GM21528 (cell line): Measurements from ENCODE around the gene TTLL4.

Experiments used
- ATAC-seq: cut with Tn5 transposase; IDR thresholded peaks from one replicate; pipeline ENCODE4 v1.9.1; 2021; ENCODE audit warnings: mild to moderate bottlenecking, moderate library complexity; ENCODE audit not compliant: unreplicated experiment, low FRiP score

Gene TTLL4

DNA sequence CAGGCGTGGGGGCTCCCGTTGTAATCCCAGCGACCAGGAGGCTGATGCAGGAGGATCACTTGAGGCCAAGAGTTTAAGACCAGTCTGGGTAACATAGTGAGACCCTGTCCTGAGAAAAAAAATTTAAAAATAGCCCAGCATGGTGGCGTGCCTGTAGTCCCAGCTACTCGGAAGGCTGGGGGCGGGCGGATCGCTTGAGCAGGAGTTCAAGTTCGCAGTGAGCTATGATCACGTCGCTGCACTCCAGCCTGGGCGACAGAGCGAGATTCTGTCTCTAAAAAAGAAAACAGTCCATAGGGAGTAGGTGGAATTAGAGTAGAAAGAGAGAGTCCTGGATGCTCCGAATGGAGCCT is 325 bp upstream of the TTLL4 start:
- no peak for ATAC-seq

DNA sequence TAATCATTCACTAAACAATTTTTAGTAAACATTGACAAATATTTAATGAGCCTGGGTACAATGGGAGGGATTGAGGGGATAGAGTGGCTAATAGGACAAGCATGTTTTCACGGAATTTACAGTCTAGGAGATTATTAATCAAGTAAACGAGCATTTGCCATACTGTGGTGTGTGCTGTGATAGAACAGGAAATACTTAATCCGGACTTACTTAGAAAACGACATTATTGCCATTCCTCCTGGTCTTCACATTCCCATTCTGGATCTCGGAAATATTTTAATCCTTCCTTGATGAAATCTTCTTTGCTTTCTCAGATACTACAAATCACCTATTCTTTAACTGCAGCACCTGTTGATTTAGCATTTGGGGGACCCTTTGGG is 905 bp downstream of the TTLL4 start:
- ATAC-seq: no peak

DNA sequence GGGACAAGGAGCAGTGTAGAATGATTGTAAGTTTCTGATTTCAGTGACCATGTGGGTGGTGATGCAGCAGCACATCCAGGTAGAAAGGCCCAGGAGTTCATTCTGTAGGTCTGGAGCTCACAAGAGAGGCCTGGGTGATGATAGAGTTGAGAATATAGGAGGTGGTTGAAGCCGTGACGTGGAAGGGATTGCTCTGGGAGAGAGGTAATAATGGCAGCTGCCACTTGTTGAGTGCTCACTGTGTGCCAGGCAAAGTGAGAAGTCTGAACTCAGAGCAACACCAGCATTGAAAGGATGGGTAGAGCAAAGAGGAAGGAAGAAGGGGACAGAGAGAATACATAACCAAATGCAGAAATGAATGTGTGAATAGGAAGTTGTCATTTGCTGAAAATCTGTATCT is 3.3 kb downstream of the TTLL4 start:
- ATAC-seq: no peak

DNA sequence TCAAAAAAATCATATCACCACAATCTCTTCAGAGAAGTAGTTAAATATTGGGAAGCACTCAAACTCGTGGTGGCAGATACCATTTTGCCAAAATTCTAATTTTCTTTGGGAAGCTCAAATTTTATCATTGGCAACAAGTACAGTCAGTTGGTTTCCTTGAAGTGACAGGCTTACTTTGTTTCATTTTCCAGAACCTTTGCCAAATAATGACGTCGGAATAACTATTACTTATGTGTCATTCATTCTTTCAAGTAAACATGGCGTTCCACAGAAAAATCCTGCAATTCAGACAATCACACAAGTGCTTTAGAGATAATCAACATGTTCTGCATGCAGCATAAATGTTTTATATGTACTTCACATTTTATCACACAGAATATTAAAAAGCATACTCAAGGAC is 5.4 kb downstream of the TTLL4 start:
- no peak for ATAC-seq

DNA sequence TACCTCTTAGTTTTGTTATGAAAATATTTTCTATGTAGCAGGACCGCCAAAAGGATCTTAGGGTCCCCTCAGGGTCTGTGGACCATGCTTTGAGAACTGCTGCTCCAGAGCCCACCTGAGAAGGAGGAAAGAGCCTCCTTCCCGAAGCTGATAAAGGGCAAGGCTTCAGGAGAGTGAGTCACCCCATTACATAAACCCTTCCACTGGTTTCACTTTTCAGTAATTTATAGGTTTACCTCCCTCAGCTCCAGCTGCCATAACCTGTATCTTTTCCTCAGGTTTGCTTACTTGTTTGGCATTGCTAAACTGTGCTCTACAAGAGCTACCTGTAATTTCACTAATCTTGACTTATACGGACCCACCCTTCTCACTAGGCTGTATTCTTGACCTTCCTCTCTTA is 6.6 kb downstream of the TTLL4 start:
- no peak for ATAC-seq

DNA sequence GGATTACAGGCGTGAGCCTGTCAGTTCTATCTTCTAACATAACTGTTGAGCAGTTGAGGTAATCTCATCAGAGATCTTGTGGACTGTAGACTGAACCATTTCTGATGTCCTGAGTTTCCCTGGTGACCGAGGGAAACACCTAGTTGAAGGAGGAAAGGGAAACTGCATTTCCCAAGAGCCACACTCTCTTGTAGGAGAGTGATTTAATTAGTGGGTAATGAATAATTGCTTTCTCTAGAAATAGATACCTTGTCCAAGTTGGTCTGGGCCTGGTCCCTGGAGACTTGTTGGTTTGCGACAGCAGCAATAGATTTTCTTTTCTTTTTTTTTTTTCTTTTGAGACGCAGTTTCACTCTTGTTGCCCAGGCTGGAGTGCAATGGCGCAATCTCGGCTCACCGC is 7.4 kb downstream of the TTLL4 start:
- ATAC-seq: no peak

DNA sequence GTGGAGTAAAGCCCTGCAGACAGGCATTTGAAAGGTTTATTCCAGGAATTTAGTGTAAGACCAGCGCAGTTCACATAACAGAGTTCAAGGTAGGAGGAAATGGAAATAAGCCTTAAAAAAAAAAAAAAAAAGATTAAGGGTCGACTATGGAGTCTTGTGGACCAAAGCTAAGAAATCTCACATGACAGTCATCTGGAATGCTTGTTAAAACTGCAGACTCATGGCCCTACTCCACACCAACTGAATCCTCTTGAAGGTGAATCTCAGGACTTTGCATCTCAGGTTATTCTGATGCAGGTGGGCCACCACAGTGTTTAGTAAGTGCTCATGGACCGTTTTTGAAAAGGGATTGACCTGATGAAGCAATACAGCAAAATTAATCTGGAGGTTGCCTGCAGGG is 8.8 kb downstream of the TTLL4 start:
- ATAC-seq: no peak

DNA sequence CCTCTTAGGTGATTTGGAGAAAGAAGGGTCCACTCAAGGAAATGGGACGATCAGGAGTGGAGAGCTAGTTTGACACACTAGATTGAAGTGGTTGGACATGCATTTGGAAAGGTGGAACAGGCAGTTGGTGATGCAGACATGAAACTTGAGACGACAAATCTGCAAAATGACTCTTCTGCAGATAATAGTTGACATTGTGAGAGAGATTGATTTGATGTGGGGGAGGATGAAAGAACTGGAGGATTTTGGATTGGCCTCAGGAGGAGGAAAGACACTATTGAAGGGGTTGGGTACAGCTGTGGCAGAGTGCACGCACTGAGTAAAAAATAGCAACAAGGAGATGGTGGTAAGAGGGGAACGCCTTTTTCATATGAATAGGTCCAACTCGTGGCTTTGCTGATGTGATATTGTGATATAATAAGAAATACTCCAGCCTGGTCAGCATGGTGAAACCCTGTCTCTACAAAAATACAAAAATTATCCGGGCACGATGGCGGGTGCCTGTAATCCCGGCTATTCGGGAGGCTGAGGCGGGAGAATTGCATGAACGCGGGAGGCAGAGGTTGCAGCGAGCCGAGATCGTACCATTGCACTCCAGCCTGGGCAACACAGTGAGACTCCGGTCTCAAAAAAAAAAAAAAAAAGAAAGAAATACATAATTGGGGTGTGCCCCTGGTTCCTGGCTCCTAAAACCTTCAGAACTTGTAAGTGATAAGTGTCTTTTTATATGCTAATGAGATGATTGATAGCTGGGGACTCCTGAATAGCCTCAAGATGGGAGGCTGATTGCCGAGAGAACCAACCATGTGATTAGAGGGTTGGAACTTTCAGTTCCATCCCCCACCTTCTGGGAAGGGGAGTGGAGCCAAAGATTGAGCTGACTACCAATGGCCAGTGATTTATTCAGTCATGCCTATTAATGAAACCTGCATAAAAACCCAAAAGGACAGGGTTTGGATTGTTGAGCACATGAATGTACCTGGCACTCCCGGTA is 9.7 kb downstream of the TTLL4 start:
- no peak for ATAC-seq

DNA sequence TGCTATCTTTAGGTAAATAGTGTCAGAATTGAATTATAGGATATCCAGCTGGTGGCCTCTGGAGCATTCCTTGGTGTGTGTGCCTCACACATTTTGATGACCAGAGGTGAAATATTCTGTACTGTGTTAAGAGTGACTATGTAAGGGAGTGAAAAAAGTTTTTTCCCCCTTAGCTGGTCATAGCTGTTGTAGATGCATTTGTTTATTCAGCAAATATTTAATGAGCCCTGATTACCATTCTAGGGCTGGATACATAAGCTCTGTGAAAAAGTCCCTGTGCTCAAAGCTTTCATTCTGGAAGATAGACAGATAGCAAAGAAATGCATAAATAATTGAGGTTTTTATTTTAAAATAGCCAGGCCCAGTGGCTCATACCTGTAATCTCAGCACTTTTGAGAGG is 10.9 kb downstream of the TTLL4 start:
- ATAC-seq: no peak

DNA sequence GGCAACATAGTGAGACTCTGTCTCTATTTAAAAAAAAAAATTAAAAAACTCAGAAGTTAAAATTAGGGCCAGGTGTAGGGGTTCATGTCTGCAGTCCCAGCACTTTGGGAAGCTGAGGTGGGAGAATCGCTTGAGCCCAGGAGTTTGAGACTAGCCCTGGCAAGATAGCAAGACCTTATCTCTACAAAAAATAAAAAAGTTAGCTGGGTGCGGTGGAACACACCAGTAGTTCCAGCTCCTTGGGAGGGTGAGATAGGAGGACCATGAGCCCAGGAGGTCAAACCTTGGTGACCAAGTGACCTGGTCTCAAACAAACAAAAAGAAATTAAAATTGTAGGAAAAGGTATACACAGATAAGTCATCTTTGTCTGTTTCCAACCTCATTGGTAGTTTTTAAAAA is 11.3 kb downstream of the TTLL4 start:
- ATAC-seq: no peak

DNA sequence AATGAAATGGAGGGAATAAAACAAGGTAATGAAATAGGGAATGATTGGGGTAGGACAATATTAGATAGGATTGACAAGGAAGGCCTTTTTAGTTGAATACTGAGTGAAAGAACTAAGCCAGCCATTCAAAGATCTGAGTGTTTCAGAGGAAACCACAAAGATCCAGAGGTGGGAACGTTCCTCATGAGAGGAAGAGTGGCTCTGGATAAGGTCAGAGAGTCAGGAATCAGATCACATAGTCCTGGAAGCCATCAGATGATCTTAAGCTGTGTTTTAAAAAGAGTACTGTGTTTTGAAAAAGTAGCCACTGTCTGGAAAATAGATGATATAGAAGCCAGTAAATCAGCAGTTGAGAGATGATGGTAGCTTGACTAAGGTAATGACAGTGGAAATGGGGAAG is 11.8 kb downstream of the TTLL4 start:
- no peak for ATAC-seq

DNA sequence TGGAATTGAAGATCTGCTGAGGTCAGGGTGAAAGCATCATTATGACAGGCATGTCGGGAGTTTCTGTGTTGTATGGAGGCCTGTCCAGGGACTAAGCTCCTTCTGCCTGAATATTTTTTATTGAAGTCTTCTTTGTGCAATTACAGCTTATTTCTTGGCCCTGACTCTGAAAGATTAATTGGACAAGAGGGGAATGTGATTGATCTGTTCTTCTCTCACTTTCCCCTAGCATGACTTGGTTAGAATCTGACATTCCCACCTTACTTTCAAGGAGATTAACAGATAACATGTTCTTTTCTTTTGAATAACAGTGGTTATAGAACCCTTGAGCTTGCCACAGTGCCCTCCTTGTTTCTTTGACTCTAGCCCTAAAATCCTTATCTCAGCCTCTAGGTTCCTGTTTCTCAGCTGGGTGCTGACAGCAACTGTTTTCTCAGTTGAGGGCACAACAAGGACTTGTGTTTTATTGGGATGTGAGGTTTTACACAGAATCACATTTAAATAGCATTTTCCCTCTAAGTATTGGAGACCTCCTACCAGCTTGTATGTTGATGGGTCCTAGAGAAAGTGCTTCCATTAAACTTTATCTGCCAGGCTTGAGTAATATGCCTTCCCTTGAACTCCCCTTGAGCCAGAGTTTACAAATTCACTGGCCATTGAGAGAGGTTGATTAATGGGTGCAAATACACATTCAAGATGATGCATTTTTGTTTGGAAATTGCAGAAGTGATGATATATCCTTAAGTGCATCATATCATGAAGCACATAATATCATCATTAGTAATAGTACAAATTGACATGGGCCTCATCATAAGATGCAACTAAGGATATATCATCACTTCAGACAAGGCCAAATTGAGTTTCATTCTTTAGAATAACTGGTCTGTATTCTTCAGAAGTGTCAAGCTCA is 12.5 kb downstream of the TTLL4 start:
- no peak for ATAC-seq

DNA sequence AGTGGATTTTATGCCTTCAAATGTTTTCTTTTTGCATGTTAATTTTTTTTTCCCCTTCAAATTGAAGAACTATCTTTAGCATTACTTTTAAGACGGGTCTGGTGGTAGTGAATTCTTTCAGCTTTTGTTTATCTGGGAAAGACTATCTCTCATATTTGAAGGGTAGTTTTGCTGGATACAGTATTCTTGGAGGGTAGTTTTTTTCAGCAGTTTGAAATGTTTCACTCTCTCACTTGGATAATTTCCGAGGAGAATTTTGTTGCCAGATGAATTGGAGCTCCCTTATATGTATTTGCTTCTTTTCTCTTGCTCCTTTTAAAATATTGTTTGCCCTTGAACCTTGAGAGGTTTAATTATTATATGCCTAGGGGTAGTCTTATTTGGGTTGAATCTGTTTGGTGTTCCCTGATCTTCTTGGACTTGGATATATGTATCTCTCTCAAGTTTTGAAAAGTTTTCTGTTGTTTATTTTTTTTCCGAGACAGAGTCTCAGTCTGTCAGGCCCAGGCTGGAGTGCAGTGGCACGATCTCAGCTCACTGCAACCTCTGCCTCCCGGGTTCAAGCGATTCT is 15.5 kb downstream of the TTLL4 start:
- ATAC-seq: no peak

DNA sequence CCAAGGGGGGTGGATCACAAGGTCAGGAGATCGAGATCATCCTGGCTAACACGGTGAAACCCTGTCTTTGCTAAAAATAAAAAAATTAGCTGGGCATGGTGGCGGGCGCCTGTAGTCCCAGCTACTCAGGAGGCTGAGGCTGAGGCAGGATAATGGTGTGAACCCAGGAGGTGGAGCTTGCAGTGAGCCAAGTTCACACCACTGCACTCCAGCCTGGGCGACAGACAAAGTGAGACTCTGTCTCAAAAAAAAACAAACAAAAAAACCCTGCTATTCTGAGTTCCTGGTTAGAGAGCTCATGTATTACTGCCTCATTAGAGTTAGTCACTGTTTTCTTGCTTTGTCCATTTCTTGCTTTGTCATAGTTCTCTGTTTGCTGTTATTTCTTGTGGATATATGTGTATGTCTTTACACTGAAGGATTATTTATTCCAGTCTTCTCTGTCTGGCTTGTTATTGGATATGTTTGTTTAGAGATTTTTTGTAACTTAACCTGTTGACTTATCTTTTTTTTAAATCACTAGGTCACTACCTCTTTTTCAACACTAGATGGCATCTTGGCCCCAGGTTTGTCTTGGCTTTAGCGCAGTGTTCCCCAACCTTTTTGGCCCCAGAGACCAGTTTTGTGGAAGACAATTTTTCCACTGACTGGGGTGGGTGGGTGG is 17.0 kb downstream of the TTLL4 start:
- ATAC-seq: no peak

DNA sequence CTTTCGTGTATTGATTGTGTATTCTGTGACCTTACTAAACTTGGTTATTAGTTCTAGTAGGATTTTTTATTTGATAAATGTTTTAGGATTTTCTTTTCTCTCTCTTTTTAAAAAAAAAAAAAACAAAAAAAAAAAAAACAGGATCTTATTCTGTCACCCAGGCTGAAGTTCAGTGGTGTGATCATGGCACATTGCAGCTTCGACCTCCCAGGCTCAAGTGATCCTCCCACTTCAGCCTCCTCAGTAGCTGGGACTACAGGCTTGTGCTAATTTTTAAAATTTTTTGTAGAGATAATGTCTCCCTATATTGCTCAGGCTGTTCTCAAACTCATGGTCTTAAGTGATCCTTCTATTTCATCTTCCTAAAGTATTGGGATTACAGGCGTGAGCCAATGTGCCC is 19.0 kb downstream of the TTLL4 start:
- no peak for ATAC-seq

DNA sequence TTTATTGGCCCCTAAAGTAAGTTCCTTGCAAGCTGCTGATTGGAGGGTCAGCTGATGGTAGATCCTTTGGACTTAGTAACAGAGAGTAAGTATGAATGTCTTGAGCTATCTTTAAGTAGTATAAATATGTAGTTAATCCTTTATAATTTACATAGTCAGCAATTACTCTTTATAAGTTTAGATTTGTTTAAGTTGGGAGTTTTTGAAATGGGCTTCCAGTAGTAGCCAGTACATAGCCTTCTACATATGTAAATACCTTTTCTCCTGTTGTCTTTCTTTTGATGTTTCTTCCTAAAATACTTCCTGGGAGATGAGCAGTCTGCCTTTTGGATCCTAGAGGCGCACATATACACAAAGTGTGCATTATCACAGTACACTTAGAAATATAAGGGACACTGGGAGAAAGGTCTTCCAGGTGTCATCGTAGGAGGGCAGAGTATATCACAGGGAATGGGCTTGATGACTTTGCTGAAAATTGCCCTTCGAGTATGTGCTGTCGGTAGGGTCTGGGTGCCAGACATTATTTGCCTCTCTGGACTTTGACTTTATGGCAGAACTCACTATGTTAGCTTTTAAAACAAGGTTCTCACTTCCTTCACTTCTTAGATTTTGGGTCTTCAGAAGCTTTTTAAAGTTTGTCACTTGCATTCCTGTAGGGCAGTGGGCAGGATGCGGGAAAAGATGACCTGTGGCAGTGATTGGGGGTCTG is 21.6 kb downstream of the TTLL4 start:
- no peak for ATAC-seq

DNA sequence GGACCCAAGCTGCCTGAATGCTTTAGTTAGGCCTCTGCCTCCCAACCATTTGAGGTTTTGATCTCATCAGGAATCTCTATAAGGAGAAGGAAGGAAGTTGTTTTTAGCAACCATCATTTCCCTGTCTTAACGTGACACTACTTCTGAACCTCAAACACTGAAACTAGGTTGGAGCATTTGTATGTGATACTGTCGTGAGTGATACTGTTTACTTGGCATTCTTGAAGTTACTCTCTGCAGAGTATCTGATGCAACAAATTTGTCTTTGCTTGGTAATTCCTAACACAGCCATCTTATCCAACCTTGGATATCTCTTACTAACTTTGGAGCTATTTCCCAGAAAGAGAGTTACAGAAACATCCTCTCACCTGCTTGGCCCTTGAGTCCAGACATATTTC is 22.1 kb downstream of the TTLL4 start:
- no peak for ATAC-seq

DNA sequence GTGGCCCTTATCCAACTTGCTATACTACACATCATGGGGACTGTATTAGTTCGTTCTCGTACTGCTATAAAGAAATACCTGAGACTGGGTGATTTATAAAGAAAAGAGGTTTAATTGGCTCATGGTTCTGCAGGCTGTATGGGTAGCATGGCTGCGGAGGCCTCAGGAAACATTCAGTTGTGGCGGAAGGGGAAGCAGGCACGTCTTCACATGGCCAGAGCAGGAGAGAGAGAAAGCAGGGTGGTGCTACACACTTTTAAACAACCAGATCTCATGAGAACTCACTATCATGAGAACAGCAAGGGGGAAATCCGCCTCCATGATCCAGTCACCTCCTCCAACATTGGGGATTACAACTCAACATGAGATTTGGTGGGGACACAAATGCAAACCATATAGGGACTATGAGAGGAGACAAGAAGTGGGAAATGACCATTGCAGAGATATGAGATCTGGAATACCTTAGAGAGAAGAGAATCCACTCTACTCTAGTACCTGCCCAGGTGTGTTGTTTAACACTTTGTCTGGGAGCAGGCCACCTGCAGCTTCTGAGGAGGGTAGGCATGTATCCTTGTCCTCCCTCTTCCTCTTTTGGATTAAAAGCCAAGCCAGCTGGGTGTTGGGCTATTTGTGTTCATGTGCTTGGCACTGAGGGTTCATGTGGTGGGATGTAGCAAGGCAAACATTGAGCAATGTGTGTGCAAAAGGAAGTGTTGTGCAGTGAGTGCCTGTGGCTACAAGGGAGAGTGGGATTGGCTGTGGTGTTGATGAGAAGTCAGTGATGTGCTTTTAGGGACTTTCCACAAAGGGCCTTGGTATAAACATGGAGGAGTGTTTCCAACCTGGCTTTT is 22.8 kb downstream of the TTLL4 start:
- ATAC-seq: no peak
